ENCODE results near the gene ABCC11.

Gene ABCC11

DNA sequence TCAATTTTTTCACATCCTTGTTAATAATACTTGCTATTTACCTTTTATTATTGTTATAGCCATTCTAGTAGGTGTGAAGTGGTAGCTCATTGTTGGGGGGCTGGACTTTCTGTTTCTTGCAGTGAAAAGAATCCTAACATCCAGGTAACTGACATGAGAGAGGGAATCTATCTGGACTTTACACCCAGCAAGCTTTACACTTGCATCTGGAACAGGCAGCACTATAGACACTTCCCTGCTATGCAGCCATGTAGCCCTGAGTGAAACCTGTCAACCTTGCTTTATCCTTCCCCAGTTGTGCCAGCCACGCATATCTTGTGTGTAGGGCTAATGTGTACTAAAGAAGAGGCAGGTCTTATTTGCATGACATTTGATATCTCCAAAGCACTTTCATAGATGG is 74.7 kb downstream of the ABCC11 start:
- TF ChIP-seq, protein P1, sequence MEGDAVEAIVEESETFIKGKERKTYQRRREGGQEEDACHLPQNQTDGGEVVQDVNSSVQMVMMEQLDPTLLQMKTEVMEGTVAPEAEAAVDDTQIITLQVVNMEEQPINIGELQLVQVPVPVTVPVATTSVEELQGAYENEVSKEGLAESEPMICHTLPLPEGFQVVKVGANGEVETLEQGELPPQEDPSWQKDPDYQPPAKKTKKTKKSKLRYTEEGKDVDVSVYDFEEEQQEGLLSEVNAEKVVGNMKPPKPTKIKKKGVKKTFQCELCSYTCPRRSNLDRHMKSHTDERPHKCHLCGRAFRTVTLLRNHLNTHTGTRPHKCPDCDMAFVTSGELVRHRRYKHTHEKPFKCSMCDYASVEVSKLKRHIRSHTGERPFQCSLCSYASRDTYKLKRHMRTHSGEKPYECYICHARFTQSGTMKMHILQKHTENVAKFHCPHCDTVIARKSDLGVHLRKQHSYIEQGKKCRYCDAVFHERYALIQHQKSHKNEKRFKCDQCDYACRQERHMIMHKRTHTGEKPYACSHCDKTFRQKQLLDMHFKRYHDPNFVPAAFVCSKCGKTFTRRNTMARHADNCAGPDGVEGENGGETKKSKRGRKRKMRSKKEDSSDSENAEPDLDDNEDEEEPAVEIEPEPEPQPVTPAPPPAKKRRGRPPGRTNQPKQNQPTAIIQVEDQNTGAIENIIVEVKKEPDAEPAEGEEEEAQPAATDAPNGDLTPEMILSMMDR (conservative IDR thresholded peaks at IDR 0.05), result no peak
- TF ChIP-seq ZFX (IDR thresholded peaks at IDR 0.05), result no peak
- no peak overlapping the region for H3K27ac ChIP-seq

DNA sequence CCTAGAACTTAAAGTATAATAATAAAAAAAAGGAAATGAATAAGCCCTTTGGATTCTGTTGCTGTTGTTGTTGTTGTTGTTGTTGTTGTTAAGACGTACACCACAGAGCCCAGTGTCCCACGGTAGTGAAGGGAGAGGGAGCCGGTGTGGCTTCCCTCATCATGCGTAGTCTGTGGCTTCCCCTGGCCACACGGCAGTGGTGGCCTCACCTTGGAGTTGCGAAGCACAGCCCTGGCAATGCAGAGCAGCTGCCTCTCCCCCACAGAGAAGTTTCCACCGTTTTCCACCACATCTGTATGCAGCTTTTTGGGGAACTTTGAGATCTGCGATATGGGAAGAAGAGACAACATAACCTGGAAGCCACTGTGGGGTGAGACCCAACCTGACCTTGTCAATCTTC is 77.4 kb downstream of the ABCC11 start:
- TF ChIP-seq ZFX (IDR thresholded peaks at IDR 0.05), result no peak
- TF ChIP-seq, protein P1 (conservative IDR thresholded peaks at IDR 0.05), result no peak
- no peak overlapping the region; the same call in 1 of the 2 replicates for H3K27ac ChIP-seq

DNA sequence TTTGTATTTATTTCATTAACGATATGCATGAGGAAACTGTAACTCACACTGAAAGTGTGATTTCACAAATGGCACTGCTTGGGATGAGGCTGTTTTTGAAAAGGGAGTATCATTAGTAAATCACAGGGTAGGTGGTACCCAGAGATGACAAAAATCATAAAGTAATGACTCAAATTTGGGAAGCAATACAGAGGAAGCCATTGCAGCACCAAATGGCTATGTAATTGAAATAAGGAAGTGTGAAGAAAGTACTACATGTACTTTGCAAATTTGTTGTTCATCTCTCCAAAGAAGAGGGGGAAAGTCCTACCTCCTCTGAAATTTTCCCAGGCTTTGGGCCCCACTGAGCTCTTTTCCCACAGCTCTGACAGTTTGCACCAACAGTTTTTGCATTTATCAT is 79.3 kb downstream of the ABCC11 start:
- H3K27ac ChIP-seq, result no peak overlapping the region
- no peak for TF ChIP-seq ZFX (IDR thresholded peaks at IDR 0.05)
- TF ChIP-seq, protein P1 (conservative IDR thresholded peaks at IDR 0.05), result no peak

DNA sequence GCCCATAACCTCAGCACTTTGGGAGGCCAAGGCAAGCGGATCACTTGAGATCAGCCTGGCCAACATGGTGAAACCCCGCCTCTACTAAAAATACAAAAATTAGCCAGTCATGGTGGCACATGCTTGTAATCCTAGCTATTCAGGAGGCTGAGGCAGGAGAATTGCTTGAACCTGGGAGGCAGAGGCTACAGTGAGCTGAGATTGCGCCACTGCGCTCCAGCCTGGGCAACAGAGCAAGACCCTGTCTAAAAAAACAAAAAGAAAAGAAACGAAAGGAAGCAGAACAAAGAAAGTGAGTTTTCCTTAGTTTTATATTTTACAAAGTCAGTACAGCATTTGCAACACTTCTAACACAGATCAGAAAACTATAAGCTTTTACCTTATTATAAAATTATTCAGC is 80.7 kb downstream of the ABCC11 start:
- peak overlapping the region; percentile 89 for H3K27ac ChIP-seq

DNA sequence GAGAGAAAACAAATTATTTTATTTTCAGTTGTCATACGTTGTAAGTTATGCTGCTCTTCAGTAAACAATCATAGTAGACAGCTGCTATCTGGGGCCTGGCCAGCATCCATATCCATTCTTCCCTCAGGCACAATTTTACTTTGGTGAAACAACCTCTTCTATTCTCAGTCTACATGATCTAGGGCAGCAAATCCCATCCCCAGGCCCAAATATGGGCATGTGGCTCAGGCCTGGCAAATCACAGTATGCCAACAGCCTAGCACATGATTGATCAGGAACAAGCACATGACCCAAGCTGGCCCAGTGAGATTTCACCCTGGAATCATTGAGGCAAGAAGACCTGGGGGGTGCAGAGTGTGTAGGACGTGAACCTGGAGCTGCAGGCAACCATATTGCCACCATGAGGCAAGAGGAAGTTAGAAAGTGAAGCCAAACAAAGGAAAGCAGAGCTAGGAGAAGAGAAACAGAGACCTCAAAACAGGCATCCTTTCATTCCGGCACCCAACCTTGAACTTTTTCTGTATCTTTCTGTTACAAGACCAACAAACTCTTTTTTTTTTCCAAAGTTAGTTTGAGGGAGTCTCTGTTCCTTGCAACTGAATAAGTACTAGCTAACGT is 81.3 kb downstream of the ABCC11 start:
- H3K27ac ChIP-seq, result peak overlapping the region; percentile 89
- TF ChIP-seq ZFX (IDR thresholded peaks at IDR 0.05), result no peak
- TF ChIP-seq, protein P1 (conservative IDR thresholded peaks at IDR 0.05), result no peak

DNA sequence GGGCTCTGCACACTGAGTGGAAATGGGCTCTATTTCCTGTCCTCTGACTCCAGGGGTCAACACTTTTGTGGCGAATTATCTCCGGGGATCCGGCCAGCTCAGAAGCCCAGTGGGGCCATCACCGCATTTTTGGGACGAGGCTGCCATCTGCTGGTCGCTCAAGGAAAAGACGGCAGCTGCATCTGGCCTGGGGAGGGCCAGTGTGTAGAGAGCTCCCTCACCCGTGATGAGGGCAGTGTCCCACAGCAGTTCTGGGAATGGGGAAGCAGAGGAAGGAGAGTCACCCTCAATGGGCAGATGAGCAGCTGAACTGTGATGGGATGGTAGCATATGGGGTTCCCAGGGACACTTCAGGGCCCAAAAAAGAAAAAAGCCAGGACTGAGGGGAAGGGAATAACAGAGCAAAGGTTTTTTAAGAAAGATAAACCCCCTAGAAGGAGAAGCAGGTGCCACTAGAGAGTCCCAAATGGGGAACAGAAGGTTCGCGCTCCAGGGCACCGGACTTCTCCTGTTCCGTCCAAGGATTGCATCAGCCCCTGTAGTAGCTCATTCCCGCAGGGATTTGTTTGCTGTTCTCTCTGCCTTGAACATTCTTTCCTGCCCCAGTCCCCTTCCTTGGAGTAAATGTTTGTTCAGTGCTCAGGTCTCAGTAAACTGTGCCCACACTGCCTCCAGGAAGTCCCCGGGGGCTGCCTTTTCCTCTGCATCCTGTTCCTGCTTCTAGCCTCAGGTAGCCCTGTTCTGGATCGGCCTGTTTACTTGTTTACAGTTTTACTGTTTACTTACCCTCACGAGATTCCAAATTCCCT is 82.2 kb downstream of the ABCC11 start:
- TF ChIP-seq, protein P1 (conservative IDR thresholded peaks at IDR 0.05), result peak; percentile 87
- no peak for TF ChIP-seq ZFX (IDR thresholded peaks at IDR 0.05)
- peak overlapping the region; percentile 89 for H3K27ac ChIP-seq

DNA sequence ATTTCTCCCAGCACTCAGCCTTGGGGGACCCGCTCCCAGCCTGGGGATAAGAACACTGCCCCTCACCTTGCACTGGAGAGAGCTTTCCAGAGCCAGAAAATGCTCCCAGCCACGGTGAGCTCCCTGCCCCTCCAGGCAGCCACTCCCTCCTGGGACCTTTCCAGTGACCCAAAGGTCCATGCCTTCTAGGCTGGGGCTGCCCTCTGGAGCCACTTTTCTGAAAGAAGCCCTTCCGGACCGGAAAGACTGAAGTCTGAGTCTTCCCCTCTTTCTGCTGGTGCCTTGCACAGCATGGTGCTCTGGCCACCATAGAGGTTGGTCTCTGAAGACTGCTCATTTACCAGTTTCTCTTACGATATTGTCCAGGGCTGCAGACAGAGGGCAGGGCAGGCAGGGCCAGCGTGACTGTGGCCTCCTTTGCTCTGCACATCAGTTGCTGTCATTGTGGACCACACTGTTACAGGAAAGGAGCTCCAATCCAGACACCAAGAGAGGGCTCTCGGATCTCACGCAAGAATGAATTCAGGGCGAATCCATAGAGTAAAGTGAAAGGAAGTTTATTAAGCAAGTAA is 84.4 kb downstream of the ABCC11 start:
- no peak for TF ChIP-seq ZFX (IDR thresholded peaks at IDR 0.05)
- TF ChIP-seq, protein P1 (conservative IDR thresholded peaks at IDR 0.05), result no peak
- peak overlapping the region; percentile 2; the same call in 1 of the 2 replicates for H3K27ac ChIP-seq
